Right lung (tissue), 5 donors: Measurements from ENCODE around the gene BRD9. TPM values are rescaled to one million over a fixed set of nuclear protein-coding genes. Genes with fewer than 3 reads are reported as not detected.
"Not testable (repeated sequence)": the region's sequence is repeated elsewhere in the genome, so short reads cannot be mapped to it uniquely, and the experiment has no call there.

Source experiments
- DNase-seq, 2 donors: peaks; one replicate each; pipeline ENCODE4 v3.0.0-alpha.2; 2013
- polyA plus RNA-seq, 5 donors: library from polyadenylated mRNA; unstranded; fragments of 120-200 nt; gene quantifications; one replicate each; pipeline versions ENCODE4 v1.2.1 to v1.2.3, GENCODE V29; 2013; ENCODE audit warnings: inconsistent platforms in 1 of 5, low replicate concordance in 1 of 5; ENCODE audit not compliant: insufficient read length in 5 of 5, insufficient read depth in 1 of 5

The BRD9 gene
- polyA plus RNA-seq, 5 donors = 43.0 to 53.8 (median 49.0) TPM

DNA sequence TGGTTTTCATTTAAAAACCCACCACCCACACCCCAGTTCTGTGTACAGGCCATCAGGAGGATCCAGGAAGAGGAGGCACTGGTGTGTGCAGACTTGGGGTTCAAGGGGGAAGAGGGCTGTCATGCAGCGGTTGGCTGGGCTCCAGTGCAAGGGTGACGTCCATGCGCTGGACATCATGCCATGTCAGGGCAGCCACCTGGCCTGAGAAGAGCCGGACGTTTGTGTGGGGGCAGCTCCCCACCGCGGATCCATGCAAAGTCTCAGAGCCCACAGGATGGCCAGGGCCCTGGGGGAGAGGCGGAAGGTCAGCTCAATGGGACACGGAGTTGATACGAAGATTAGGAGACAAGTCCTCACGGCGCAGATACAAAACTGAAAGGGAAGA is 11.1 kb downstream of the BRD9 start:
- DNase-seq = no peak

GRCh38 chr5:880816-881550 is 11.6 kb downstream of the BRD9 start:
- no peak for DNase-seq

GRCh38 chr5:878677-879076 is 13.9 kb downstream of the BRD9 start:
- DNase-seq = not testable (repeated sequence)

- DNase-seq = no peak
Measured at GRCh38 chr5:878125-878524, 14.5 kb downstream of the BRD9 start.

- DNase-seq = no peak
Measured at GRCh38 chr5:876398-877365, 15.9 kb downstream of the BRD9 start.

GRCh38 chr5:875931-876330 is 16.7 kb downstream of the BRD9 start:
- no peak for DNase-seq

- no peak for DNase-seq
Measured at GRCh38 chr5:873328-873727, 19.3 kb downstream of the BRD9 start.

- no peak for DNase-seq
Measured at GRCh38 chr5:872301-872700, 20.3 kb downstream of the BRD9 start.

GRCh38 chr5:871596-872298 is 20.9 kb downstream of the BRD9 start:
- no peak for DNase-seq

- DNase-seq = no peak
Measured at GRCh38 chr5:870956-871355, 21.6 kb downstream of the BRD9 start.

- no peak for DNase-seq
Measured at GRCh38 chr5:868428-869135, 24.0 kb downstream of the BRD9 start.

DNA sequence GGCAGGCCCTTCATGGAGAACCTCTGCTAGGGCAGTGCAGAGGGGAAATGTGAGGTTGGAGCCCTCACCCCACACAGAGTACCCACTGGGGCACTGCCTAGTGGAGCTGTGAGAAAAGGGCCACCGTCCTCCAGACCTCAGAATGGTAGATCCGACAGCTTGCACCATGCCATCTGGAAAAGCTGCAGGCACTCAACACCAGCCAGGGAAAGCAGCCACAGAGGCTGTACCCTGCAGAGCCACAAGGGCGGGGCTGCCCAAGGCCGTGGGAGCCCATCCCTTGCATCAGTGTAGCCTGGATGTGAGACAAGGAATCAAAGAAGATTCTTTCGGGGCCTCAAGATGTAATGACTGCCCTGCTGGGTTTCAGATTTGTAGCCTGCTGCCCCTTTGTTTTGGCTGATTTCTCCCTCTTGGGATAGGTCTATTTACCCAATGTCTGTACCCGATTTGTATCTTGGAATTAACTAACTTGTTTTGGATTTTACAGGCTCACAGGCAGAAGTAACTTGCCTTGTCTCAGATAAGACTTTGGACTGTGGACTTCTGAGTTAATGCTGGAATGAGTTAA is 25.2 kb downstream of the BRD9 start:
- no peak for DNase-seq

DNA sequence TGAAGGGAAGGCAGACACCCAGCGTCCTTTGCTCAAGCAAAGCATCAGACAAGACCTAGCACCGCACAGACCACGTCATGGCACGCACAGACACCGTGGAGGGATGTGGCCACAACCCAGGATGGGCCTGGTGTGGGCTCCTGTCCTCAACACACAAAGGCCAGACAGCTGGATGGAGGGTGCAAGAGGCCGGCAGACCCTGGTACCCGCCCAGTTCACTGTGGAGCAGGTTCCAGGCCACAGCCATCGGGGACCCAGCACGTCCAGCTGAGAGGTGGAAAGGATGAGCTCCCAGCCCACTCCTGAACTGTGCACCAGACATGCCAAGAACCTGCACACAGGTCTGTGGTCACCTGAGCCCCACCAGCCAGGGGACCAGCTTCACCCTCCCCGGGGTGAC is 26.8 kb downstream of the BRD9 start:
- no peak for DNase-seq

DNA sequence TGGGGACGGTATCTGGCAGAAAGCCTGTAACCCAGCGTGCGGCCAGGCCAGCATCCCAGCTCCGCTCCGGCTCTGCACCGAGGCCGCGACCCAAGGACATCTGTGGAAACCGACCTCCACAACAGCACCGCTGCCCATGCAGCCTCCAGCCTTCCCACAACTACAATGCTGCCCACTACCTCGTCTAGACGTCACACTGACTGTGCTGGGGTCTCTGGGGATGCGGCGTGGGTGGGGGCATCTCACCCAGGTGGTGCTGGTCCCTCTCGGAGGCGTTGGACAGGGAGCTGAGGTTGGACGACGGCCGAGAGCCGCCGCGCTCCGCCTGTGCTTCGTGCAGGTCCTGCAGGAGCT is 27.5 kb downstream of the BRD9 start:
- no peak for DNase-seq

DNA sequence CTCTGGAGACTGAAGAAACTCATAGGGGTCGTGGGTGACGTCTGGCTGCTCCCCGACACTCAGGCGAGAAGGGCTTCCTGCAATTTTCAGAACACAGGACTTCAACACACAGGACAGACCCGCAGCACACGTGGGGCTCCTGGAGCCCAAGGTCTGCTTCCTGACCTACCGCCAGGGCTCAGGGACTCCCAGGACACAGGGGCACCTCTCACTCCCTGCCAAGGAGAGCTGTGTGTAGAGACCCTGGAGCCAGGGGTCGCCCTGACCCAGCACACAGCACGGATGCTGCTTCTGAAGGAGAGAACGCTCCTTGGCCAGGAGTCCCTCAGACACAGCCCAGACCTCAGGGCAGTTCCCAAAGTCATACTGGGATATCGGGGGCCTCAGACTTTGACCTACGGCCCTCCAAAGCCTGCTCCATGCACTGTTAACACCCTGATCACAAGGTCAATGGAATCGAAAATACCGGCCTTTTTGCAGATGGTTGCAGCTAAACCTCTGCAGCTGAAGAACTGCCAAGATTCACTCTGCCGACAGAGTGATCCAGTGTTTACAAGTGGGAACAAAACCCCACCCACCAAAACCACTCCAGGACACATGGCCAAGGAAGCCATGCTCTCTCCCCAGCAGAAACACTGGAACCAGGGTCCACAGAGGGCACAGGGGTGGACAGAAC is 28.0 kb downstream of the BRD9 start:
- no peak for DNase-seq

- DNase-seq = no peak
Measured at GRCh38 chr5:863244-863805, 29.3 kb downstream of the BRD9 start.

- no peak for DNase-seq
Measured at GRCh38 chr5:862367-863243, 30.0 kb downstream of the BRD9 start.

DNA sequence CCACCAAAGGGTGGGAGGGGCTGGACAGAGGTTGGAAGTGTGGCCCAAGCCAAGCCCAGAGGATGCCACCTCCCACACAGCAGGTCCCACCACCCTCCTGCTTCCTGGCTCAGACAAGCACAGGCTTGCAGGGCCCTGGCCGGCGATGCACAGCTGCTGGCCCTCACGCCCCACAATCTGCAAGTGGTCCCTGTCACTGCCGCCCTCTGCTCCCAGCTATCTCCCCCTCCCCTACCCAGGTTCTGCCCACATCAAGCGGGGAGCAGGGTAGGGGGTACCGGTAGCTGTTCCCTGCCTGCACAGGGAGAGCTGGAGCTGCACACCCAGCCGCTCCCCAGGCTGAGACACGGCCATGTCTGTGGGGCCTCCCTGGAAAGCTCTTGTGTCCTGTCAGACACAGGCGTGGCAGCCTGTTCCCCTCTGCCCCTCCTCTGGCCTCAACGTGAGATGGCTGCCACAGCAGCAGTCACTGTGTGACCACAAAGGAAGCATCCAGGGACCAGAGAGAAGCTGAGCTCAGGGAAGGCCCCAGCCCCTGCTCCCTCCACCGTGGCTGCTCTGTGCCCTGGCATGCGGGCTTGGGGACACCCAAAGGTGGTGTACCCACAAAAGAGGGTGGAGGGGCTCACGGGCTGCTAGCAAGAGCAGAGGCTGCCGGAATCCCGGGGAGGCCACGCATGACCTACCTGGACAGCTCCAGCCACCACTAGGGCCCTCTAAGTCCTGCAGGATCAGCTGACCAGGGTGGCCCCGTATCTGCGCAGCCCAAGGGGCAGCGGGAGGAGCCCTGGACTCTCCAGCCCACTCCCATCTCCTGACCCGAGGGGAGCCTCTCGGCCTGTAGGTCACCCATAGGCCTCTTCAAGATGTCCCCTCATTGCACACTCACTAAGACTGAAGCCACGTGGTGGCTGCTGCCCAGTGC is 30.9 kb downstream of the BRD9 start:
- DNase-seq = no peak
